ENCODE results near the gene MS4A2.
"Not testable (repeated sequence)": the region's sequence is repeated elsewhere in the genome, so short reads cannot be mapped to it uniquely, and the experiment has no call there.

MS4A2 gene

DNA sequence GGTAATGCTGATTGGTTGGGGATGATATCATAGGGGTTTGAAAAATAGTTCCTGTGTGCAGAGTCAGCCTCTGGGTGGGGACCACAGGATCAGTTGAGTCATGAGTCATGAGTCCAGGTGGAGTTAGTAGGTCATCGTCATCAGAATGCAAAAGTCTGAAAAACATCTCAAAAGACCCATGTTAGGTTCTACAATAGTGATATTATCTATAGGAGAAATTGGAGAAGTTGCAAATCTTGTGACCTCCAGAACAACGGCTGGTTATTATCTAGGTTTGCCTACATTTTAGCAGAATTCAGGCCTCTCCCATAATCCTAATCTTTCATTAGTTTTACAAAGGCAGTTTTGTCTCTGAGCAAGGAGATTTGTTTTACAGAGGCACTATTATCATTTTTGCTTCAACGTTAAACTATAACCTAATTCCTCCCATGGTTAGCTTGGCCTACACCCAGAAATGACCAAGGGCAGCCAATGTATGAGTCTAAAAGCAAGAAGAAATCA lies 38.9 kb downstream of the MS4A2 start:
- DNase-seq (ENCODE audit: extremely low spot score): no peak
- TF ChIP-seq FOXA1 (IDR thresholded peaks at IDR 0.05) (no peak), PKNOX1 (IDR thresholded peaks at IDR 0.05) (no peak), HDGF (IDR thresholded peaks at IDR 0.05; ENCODE audit: borderline replicate concordance) (no peak), ZNF384 (IDR thresholded peaks at IDR 0.05) (no peak), FOXK2 (IDR thresholded peaks at IDR 0.05) (no peak), CTBP1 (IDR thresholded peaks at IDR 0.05; ENCODE audit: borderline replicate concordance) (no peak), LEF1 (IDR thresholded peaks at IDR 0.05; ENCODE audit: borderline replicate concordance) (no peak), TARDBP (IDR thresholded peaks at IDR 0.05) (no peak), L3MBTL2 (conservative IDR thresholded peaks at IDR 0.05) (no peak), SUZ12 (IDR thresholded peaks at IDR 0.05) (no peak), SP1 (IDR thresholded peaks at IDR 0.05) (no peak), ARNT (IDR thresholded peaks at IDR 0.05) (no peak), BHLHE40 (IDR thresholded peaks at IDR 0.05; ENCODE audit: borderline replicate concordance) (no peak), NFRKB (IDR thresholded peaks at IDR 0.05) (no peak), FOXM1 (IDR thresholded peaks at IDR 0.05; ENCODE audit: borderline replicate concordance) (no peak), ELF4 (IDR thresholded peaks at IDR 0.05) (no peak)
- CTCF ChIA-PET: no interaction called here
- POLR2A ChIA-PET: no interaction called here

DNA sequence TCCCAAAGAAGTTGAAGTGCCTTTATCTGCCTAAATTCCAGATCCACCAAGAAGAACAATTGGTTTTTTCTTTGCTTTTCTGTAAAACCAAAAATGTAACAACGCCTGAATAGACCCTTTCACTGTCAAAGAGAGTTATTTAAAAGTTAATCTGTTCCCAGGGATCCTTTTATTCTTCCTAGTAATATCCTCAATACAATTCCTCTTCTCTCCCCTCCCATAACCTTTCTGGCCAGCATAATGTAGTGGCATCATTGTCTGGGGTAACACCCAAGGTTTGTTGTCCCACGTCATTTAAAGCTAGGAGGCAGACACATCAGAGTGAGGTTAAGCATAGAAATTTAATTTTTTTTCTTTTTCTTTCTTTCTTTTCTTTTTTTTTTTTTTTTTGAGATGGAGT lies 39.9 kb downstream of the MS4A2 start:
- CTCF ChIA-PET: no interaction called here
- POLR2A ChIA-PET: no interaction called here
- no peak for TF ChIP-seq ZNF384 (IDR thresholded peaks at IDR 0.05)
- DNase-seq (ENCODE audit: extremely low spot score): no peak

- POLR2A ChIA-PET; CTCF ChIA-PET; DNase-seq (ENCODE audit: extremely low spot score): not testable (repeated sequence)
These were observed 40.4 kb downstream of the MS4A2 start for GRCh38 chr11:60128866-60129265.

- POLR2A ChIA-PET: no interaction called here
- DNase-seq (ENCODE audit: extremely low spot score): no peak
- no peak for TF ChIP-seq TARDBP (IDR thresholded peaks at IDR 0.05)
- no peak for TF ChIP-seq FOXM1 (IDR thresholded peaks at IDR 0.05; ENCODE audit: borderline replicate concordance)
- TF ChIP-seq SP1 (IDR thresholded peaks at IDR 0.05): no peak
- no peak for TF ChIP-seq L3MBTL2 (conservative IDR thresholded peaks at IDR 0.05)
- TF ChIP-seq CTBP1 (IDR thresholded peaks at IDR 0.05; ENCODE audit: borderline replicate concordance): no peak
- TF ChIP-seq FOXA1 (IDR thresholded peaks at IDR 0.05): no peak
- TF ChIP-seq BHLHE40 (IDR thresholded peaks at IDR 0.05; ENCODE audit: borderline replicate concordance): no peak
- TF ChIP-seq ARNT (IDR thresholded peaks at IDR 0.05): no peak
- no peak for TF ChIP-seq ZNF384 (IDR thresholded peaks at IDR 0.05)
- no peak for TF ChIP-seq PKNOX1 (IDR thresholded peaks at IDR 0.05)
- no peak for TF ChIP-seq SUZ12 (IDR thresholded peaks at IDR 0.05)
- TF ChIP-seq LEF1 (IDR thresholded peaks at IDR 0.05; ENCODE audit: borderline replicate concordance): no peak
- no peak for TF ChIP-seq HDGF (IDR thresholded peaks at IDR 0.05; ENCODE audit: borderline replicate concordance)
- no peak for TF ChIP-seq ELF4 (IDR thresholded peaks at IDR 0.05)
- TF ChIP-seq FOXK2 (IDR thresholded peaks at IDR 0.05): no peak
- TF ChIP-seq NFRKB (IDR thresholded peaks at IDR 0.05): no peak
- CTCF ChIA-PET: interaction anchor here (0.6 kb wide), 1 partner anchor 117 kb away, joined by 5 read pairs; no protein-coding TSS in a partner anchor
These were observed 41.4 kb downstream of the MS4A2 start for GRCh38 chr11:60129853-60130252.

- no peak for TF ChIP-seq LEF1 (IDR thresholded peaks at IDR 0.05; ENCODE audit: borderline replicate concordance)
- no peak for TF ChIP-seq FOXA1 (IDR thresholded peaks at IDR 0.05)
- TF ChIP-seq HDGF (IDR thresholded peaks at IDR 0.05; ENCODE audit: borderline replicate concordance): no peak
- no peak for TF ChIP-seq ELF4 (IDR thresholded peaks at IDR 0.05)
- TF ChIP-seq FOXK2 (IDR thresholded peaks at IDR 0.05): no peak
- DNase-seq (ENCODE audit: extremely low spot score): peak; percentile 20
- ChIA-PET POLR2A (no interaction called here), CTCF (interaction anchor here (0.6 kb wide), 1 partner anchor 116 kb away, joined by 5 read pairs; no protein-coding TSS in a partner anchor)
These were observed 42.0 kb downstream of the MS4A2 start for GRCh38 chr11:60130496-60130895.

GRCh38 chr11:60131912-60132311 lies 43.4 kb downstream of the MS4A2 start:
- CTCF ChIA-PET: no interaction called here
- TF ChIP-seq SP1 (IDR thresholded peaks at IDR 0.05) (no peak), ELF4 (IDR thresholded peaks at IDR 0.05) (no peak), BHLHE40 (IDR thresholded peaks at IDR 0.05; ENCODE audit: borderline replicate concordance) (no peak), FOXK2 (IDR thresholded peaks at IDR 0.05) (no peak), FOXM1 (IDR thresholded peaks at IDR 0.05; ENCODE audit: borderline replicate concordance) (no peak), HDGF (IDR thresholded peaks at IDR 0.05; ENCODE audit: borderline replicate concordance) (no peak), SUZ12 (IDR thresholded peaks at IDR 0.05) (no peak)
- DNase-seq (ENCODE audit: extremely low spot score): no peak
- POLR2A ChIA-PET: no interaction called here

DNA sequence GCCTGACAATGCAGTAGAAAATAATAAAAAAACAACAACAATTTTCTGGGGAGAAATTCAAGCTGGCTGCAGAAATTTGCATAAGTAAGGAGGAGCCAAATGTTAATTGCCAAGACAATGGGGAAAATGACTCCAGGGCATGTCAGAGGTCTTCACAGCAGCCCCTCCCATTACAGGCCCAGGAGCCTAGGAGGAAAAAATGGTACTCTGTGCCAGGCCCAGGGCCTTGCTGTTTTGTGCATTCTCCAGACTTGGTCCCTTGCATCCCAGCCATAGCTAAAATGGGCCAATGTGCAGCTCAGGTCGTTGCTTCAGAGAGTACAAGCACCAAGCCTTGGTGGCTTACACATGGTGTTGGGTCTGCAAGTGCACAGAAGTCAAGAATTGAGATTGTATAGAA lies 45.5 kb downstream of the MS4A2 start:
- POLR2A ChIA-PET: no interaction called here
- DNase-seq (ENCODE audit: extremely low spot score): no peak
- CTCF ChIA-PET: no interaction called here
- TF ChIP-seq FOXK2 (IDR thresholded peaks at IDR 0.05): no peak
- TF ChIP-seq L3MBTL2 (conservative IDR thresholded peaks at IDR 0.05): no peak
- TF ChIP-seq ELF4 (IDR thresholded peaks at IDR 0.05): no peak
- no peak for TF ChIP-seq FOXA1 (IDR thresholded peaks at IDR 0.05)
- TF ChIP-seq NFRKB (IDR thresholded peaks at IDR 0.05): no peak
- no peak for TF ChIP-seq TARDBP (IDR thresholded peaks at IDR 0.05)
- no peak for TF ChIP-seq SUZ12 (IDR thresholded peaks at IDR 0.05)
- TF ChIP-seq FOXM1 (IDR thresholded peaks at IDR 0.05; ENCODE audit: borderline replicate concordance): no peak
- TF ChIP-seq SP1 (IDR thresholded peaks at IDR 0.05): no peak
- TF ChIP-seq PKNOX1 (IDR thresholded peaks at IDR 0.05): no peak
- TF ChIP-seq ZNF384 (IDR thresholded peaks at IDR 0.05): no peak
- no peak for TF ChIP-seq BHLHE40 (IDR thresholded peaks at IDR 0.05; ENCODE audit: borderline replicate concordance)
- no peak for TF ChIP-seq HDGF (IDR thresholded peaks at IDR 0.05; ENCODE audit: borderline replicate concordance)
- TF ChIP-seq CTBP1 (IDR thresholded peaks at IDR 0.05; ENCODE audit: borderline replicate concordance): no peak
- no peak for TF ChIP-seq ARNT (IDR thresholded peaks at IDR 0.05)
- TF ChIP-seq LEF1 (IDR thresholded peaks at IDR 0.05; ENCODE audit: borderline replicate concordance): no peak

Measured in HEK293T (cell line).